NCI-H82 (cell line): ENCODE measurements around the gene B4GALT6.
A peak's percentile ranks its signal among the peaks of the same experiment; 100 is the strongest.

Source experiments
- DNase-seq: peaks from one replicate; lab custom pipeline; 2025; lab: John Stamatoyannopoulos, UW

B4GALT6 gene

DNA sequence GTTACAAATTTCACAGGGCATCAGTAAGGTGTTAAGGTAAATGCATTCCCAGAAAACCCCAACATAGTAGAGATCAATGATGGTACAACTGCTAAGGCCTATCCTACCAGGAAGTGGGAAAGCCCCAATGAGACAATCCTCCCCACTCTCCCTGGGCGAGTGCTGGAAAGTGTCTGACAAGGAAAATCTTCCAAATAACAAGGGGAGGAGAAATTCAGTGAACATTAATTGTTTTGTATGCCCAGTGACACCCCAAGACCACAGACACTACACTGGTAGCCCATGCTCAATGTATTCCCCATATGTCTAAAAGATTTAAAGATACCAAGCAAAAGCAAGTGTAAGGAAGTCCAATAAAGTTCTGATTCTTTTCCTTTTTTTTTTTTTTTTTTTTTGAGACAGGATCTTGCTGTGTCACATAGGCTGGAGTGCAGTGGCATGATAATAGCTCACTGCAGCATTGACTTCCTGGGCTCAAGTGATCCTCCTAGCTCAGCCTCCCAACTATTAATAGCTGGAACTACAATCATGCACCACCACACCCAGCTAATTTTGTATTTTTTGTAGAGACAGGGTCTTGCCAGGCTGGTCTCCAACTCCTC is 24.7 kb downstream of the B4GALT6 start:
- no peak for DNase-seq

GRCh38 chr18:31658670-31659575 is 25.5 kb downstream of the B4GALT6 start:
- DNase-seq = no peak

DNA sequence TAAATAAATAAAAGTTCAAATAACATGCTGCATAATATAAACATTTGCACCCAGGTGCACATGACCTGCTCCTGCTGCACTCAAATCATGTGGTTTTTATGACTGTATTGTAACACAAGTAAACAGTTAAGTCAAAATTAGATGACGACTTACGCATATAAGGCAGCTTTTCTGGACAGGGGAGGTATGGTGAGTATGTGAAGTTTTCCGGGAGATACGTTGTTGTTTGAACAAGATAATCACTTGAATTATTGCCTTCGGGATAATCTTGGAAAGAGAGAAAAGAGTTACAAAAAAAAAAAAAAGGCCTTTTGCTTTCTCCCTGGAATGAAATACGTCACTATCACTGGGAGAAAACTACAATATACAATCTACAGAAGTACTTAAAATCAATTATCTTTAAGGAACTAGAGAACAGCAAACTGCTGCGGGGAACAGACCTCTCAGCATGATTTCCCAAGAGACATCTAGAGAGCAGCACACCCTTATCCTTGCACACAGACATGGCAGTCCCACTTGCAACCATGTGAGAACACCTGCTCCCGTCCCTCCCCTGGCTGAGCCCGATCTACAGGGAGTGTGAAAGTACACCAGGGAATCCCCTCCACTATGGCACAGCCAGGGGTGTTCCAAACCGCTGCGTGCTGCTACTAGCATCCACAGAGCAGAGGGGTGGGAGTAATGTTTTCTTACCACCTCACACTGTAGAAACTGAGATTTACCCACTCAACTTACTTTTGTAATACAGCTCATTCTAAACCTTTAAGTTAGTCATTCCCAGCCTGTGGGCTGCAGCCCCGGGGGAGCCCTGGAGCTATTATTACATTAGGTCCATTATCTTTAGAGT is 26.3 kb downstream of the B4GALT6 start:
- DNase-seq = peak; percentile 79

- DNase-seq = no peak
Measured at GRCh38 chr18:31656754-31657153, 27.6 kb downstream of the B4GALT6 start.

DNA sequence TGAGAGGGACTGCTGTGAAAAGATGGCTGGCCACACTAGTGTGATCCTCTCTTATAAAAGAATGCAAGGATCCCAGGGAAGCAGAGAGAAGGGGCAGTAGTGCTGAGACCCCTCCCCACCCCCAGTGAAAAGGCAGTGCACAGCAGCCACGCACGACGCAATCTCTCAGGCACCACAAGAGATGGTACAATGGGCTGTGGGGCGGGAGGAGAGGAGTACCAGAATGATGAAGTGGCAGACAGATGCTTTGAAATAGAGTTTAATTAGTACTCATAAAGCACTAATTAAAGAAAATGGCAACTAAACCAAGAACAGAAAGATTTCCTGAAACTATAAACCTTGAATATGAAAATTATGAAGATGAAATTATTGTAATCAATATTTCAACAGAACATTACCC is 29.0 kb downstream of the B4GALT6 start:
- no peak for DNase-seq

- DNase-seq = no peak
Measured at GRCh38 chr18:31652877-31653276, 31.5 kb downstream of the B4GALT6 start.

DNA sequence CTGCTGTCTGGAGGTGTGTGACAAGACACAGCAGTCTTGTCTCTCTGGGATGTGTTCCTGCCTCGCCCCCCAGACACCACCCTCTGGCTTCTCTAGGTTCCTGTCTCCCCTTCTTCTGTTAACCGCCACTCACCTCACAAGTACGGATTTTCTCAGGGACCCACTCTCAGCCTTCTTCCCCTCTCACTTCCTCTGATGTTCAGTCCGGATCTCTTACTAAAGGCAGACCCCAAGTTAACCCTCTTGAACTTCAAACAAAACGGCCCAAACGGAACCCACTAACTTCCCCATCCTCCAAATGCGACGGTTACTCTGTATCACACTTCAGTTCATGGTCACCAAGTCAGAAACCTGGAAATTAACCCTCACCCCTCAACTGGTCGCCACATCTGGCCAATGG is 32.0 kb downstream of the B4GALT6 start:
- DNase-seq = no peak

DNA sequence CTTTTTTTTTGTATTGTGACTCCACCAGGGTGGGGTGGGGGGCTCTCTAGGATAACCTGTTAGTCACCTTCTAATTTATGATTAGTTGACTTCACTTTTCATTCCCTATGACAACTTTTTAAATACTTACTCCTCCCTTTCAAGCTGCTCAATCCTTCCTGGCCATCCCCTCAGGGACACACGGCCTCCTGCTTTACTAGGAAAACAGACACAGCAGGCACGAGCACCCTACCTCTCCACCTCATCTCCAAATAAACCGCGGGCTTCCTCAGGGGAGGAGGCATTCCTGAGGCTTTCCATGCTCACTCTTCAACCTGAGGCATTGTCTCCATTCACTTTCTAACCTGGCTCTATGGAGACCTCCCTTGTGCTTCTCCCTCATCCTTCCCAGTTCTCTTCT is 33.0 kb downstream of the B4GALT6 start:
- DNase-seq = no peak

DNA sequence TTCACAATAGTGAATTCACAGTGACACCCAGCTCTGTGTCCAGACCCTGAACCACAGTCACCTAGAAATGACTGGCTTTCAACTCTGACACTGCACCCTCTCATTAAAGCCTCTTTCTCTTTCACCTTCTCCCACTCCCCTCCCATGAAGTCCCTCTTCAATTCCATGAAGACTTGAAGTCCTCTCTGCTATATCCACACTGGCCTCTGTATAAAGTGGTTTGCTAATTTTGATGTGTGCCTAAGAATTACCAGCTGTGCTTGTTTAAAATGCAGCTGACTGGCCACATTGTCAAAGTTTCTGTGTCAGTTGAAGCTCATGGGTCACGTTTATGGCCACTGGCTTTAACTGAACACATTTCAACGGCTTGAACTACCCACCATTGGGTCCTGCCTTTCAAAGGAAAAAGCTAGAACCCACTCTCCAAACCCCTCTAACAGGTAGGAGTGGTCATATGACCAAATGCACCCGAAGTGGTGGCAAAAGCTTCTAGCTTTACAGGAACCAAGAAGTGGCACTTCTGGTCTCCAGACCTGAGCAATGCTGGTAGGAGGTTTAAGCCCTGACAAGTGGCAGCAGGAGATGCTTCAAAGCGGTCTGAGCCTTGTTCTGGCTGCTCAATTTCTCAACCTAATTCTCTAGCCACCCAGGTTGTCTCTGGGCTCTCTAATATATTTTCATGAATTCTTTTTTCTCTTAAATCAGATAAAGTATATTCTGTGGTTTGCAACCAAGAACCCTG is 34.2 kb downstream of the B4GALT6 start:
- no peak for DNase-seq

DNA sequence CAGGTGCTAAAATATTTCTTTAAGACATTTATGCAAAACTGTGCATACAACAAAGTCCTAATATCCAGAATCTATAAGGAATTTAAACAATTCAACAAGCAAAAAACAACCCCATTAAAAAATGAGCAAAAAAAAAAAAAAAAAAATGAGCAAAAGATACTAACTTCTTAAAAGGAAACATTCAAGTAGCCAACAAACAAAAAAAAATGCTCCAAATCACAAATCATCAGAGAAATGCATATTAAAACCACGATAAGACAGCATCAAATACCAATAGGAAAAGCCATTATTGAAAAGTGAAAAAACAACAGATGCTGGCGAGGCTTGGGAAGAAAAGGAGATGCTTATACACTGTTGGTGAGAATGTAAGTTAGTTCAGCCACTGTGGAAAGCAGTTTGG is 34.9 kb downstream of the B4GALT6 start:
- no peak for DNase-seq

DNA sequence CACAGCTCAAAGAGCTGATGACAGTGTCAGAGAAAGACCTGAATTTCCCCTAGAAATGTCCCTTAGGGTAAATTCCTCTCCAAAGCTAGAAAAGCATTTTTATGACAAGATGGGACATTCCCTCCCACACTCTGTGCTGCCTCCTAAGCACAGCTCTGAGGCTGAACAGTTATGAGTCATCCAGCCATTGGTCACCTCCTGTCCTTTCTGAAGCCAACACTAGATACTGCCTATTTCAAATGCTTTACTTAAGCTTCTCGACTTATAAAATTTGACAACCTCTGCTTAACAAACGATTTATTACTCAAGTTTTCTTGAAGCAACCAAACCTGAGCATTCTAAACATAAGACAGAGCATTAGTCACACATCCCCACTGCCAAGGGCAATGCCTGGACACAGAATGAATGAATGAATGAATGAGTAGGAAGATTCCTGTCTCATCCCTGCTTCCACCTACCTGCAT is 35.4 kb downstream of the B4GALT6 start:
- DNase-seq = no peak

- DNase-seq = no peak
Measured at GRCh38 chr18:31648458-31648857, 35.9 kb downstream of the B4GALT6 start.

GRCh38 chr18:31647127-31647753 is 37.1 kb downstream of the B4GALT6 start:
- DNase-seq = no peak

DNA sequence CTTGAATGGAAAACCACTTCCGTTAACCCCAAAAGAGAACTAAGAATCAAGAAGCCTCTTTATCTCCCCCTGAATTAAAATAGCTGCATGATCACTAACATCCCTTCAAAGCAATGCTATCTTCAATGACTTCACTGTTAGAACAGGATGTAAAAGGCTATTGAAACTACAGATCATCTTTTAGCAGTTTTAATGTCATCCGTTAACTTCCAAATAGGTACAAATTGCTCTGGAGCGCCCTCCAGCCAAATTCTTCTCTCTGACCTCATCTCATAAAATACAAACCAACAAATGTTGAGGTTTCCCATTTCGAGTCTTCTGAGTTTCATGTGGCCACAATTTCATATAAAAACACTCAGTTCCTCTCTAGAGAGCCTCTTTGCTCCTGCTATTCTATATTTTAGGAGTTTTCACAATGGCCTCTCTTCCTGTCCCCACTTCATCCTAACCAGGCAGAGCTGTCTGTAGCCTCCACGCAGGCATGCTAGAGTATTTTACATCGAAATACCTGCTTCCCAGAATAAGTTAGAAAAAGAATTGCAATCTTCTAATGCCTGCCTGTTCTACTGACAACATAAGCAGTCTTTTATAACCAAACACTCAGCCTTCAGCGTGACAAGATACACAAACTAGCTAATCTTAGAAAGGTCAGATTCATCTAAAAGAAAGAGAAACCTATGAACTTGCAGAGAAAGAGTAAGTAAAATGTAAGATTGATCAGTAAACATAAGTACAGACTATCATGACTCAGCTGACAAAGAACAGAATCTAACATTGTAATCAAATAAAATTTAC is 37.9 kb downstream of the B4GALT6 start:
- no peak for DNase-seq

DNA sequence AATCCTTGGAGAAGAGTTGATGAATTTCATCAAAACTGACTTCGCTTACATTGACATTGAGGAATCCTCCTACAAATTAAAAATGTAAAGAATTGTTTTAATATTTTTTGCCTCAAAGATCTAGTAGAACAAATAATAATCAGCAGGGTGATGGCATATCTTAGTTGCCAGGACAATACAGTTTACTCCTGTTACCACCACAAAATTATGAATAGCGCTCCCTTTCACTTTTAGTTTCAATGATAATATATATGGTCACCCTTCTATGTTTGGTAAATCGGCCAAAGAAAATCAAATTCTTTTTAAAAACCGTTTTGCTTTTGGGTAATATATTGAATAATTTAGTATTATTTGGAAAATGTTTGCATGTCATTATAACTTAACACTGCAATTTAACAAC is 39.0 kb downstream of the B4GALT6 start:
- DNase-seq = no peak

GRCh38 chr18:31643003-31643402 is 41.4 kb downstream of the B4GALT6 start:
- no peak for DNase-seq

DNA sequence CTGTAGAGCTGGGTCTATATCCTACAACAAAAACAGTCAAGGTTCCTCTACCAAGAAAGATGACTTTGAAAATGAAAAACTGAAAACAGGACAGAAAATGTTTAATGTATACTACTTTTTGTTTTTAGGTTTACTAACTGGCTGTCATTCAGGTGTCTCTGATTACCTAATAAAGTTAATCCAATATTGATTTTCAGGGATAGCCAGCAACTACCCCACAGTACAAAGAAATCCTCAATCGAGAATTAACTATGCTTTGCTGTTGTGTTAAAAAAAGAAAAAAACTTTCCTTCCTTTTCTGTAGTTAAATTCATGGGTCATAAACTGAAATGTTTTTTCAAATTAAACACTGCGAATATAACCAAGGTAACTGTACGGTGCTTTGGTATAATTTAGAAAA is 46.9 kb downstream of the B4GALT6 start:
- DNase-seq = no peak

DNA sequence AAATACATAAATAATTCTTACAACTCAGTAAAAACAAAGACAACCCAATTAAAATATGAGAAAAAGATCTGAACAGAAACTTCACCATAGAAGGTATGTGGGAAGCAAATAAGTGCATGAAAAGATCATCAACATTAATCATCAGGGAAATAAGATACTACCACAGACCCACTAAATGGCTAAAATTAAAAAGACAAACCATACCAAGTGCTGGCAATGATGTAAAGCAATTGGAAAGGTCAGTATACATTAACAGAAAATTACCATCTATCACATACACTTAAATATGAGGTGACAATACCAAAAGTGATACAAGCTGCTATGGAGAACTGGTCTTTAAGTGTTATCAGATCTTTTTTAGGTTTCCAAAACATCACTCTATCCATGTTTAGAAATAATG is 48.0 kb downstream of the B4GALT6 start:
- no peak for DNase-seq

- no peak for DNase-seq
Measured at GRCh38 chr18:31634331-31634713, 50.1 kb downstream of the B4GALT6 start.
